OCI-M2 (cell line): ENCODE measurements around the gene LDLRAD4.

Experiments
- DNase-seq: peaks from one replicate; lab custom pipeline; 2025; ENCODE audit not compliant: unreplicated experiment; lab: John Stamatoyannopoulos, UW

LDLRAD4 gene

GRCh38 chr18:13524054-13524453 lies 305.5 kb downstream of the LDLRAD4 start:
- no peak for DNase-seq

- DNase-seq = no peak
Observed at GRCh38 chr18:13524811-13525210, 306.3 kb downstream of the LDLRAD4 start.

- DNase-seq = no peak
Observed at GRCh38 chr18:13525381-13526029, 306.9 kb downstream of the LDLRAD4 start.

GRCh38 chr18:13526519-13526918 lies 308.0 kb downstream of the LDLRAD4 start:
- DNase-seq = no peak

- DNase-seq = no peak
Observed at GRCh38 chr18:13527256-13527655, 308.7 kb downstream of the LDLRAD4 start.

- DNase-seq = no peak
Observed at GRCh38 chr18:13527730-13528129, 309.2 kb downstream of the LDLRAD4 start.

GRCh38 chr18:13528739-13529392 lies 310.3 kb downstream of the LDLRAD4 start:
- no peak for DNase-seq

- no peak for DNase-seq
Observed at GRCh38 chr18:13530033-13530878, 311.7 kb downstream of the LDLRAD4 start.

GRCh38 chr18:13530879-13531387 lies 312.4 kb downstream of the LDLRAD4 start:
- no peak for DNase-seq

GRCh38 chr18:13531681-13532325 lies 313.2 kb downstream of the LDLRAD4 start:
- DNase-seq = no peak

- DNase-seq = no peak
Observed at GRCh38 chr18:13532406-13533075, 314.0 kb downstream of the LDLRAD4 start.

- DNase-seq = no peak
Observed at GRCh38 chr18:13534631-13535030, 316.1 kb downstream of the LDLRAD4 start.

- no peak for DNase-seq
Observed at GRCh38 chr18:13536578-13536977, 318.0 kb downstream of the LDLRAD4 start.

- DNase-seq = no peak
Observed at GRCh38 chr18:13537022-13537780, 318.6 kb downstream of the LDLRAD4 start.

- no peak for DNase-seq
Observed at GRCh38 chr18:13538630-13539029, 320.1 kb downstream of the LDLRAD4 start.

- DNase-seq = no peak
Observed at GRCh38 chr18:13539050-13539449, 320.5 kb downstream of the LDLRAD4 start.

GRCh38 chr18:13539843-13540476 lies 321.4 kb downstream of the LDLRAD4 start:
- no peak for DNase-seq

- no peak for DNase-seq
Observed at GRCh38 chr18:13540477-13541182, 322.1 kb downstream of the LDLRAD4 start.
